SU-DHL-6 (cell line): ENCODE results near the gene OCEL1.

Source experiments
- CTCF ChIP-seq: fragments of 200-600 bp; sonication (generic); IDR thresholded peaks from one replicate; pipeline ENCODE4 v1.5.1; 2017; ENCODE audit warnings: antibody characterized with exemption, mild to moderate bottlenecking, low read length, moderate library complexity; ENCODE audit not compliant: insufficient read depth, poor library complexity, severe bottlenecking
- EZH2phosphoT487 ChIP-seq: fragments of 200-600 bp; sonication (generic), shearing (Covaris generic); conservative IDR thresholded peaks from 2 replicates; pipeline ENCODE4 v1.6.1; 2018; ENCODE audit warnings: mild to moderate bottlenecking, antibody characterized with exemption, low read length, moderate library complexity, mixed read lengths

DNA sequence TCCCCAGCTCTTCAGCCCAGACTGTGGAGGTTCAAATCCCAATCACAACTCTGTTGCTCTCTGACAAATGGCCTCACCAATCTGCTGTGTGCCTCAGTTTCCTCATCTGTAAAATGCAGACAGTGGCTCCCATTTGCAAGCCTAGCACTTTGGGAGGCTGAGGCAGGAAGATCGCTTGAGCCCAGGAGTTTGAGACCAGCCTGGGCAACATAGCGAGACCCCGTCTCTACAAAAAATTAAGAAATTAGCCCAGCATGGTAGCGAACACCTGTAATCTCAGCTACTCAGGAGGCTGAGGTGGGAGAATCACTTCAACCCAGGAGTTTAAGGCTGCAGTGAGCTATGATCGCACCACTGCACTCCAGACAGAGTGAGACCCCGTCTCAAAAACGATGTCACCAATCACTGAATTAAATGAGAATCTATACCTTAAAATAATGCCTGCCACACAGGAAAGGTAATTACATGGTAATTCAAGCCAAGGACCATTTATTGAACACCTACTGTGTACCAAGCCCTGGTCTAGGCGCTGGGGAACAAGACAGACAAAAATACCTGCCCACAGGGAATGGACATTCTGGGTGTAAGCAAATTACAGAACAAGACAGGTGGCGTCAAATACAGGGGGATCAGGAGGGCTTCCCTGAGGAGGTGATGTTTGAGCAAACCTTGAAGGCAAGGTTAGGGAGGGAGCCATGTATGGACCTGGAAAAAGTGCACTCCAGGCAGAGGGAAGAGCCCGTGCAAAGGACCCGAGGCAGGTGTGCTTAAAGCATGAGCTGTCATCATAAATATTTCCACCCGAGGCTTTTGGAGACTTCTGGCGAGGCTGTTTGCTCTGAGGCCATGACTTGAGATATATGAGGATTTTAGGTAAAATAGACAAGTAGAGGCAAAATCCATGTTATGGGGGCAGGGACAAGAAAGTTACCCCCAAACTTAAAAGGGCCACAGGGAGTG, 12.0 kb downstream of the OCEL1 start:
- TF ChIP-seq CTCF (no peak), EZH2phosphoT487 (no peak)
